Measurements from ENCODE around the gene ARHGAP27.

GRCh38 chr17:45414990-45415881 lies 17.4 kb downstream of the ARHGAP27 start:
- TF ChIP-seq POLR2AphosphoS5 (IDR thresholded peaks at IDR 0.05; ENCODE audit: low read depth, low read length) (no peak), POLR2A (IDR thresholded peaks at IDR 0.05; ENCODE audit: low read depth, low read length) (no peak), POU2F2 (IDR thresholded peaks at IDR 0.05; ENCODE audit: low read depth, low read length) (no peak), TAF1 (IDR thresholded peaks at IDR 0.05; ENCODE audit: low read depth, low read length) (no peak), PAX5 (IDR thresholded peaks at IDR 0.05; ENCODE audit: insufficient read depth, low read length, severe bottlenecking) (no peak)

All from GM12891 (cell line).